ENCODE results near the gene BICD1. TPM values are rescaled to one million over a fixed set of nuclear protein-coding genes. Genes with fewer than 3 reads are reported as not detected.

The BICD1 gene
- total and polyA plus RNA-seq, 2 of the 13 experiments (the other 11 are each of a cell fraction or from before 2014, with no cell fraction given) = 4.5 to 5.2 TPM

- TF ChIP-seq HNF1A (IDR thresholded peaks at IDR 0.05; ENCODE audit: low read depth) (no peak), HNF1A (CRISPR knock-in tag; IDR thresholded peaks at IDR 0.05; ENCODE audit: borderline replicate concordance) (no peak)
Measured at GRCh38 chr12:32312049-32312670, 205.5 kb downstream of the BICD1 start (continued).

- H3K4me1 ChIP-seq (ENCODE audit: insufficient read depth, low read length) = no peaks in the 10 kb centered on the region
Measured at GRCh38 chr12:32322354-32322753, 215.7 kb downstream of the BICD1 start.

More at GRCh38 chr12:32322354-32322753, 215.7 kb downstream of the BICD1 start:
- 91% methylated on average over 7 of the region's 7 CpGs for WGBS (ENCODE audit: low lambda C conversion rate)
- no peak overlapping the region for H3K4me3 ChIP-seq (replicated peaks in 1 of 3; ENCODE audit: insufficient read depth in 1 of 3, low read depth in 2 of 3, low read length in 3 of 3)
- TF ChIP-seq ZKSCAN5 (CRISPR knock-in tag; IDR thresholded peaks at IDR 0.05) = peak; percentile 49; the same call in 1 of the 2 replicates
- TF ChIP-seq ZNF605 (CRISPR knock-in tag; IDR thresholded peaks at IDR 0.05) = no peak
- TF ChIP-seq HMG20B (CRISPR knock-in tag; conservative IDR thresholded peaks at IDR 0.05) = no peak
- no peak for TF ChIP-seq ZNF224 (CRISPR knock-in tag; IDR thresholded peaks at IDR 0.05)
- no peak for TF ChIP-seq ETV6 (CRISPR knock-in tag; conservative IDR thresholded peaks at IDR 0.05)
- no peak for TF ChIP-seq ZNF629 (CRISPR knock-in tag; conservative IDR thresholded peaks at IDR 0.05)
- no peak for TF ChIP-seq U2AF1 (optimal IDR thresholded peaks at IDR 0.05; ENCODE audit: low read depth, low read length)
- TF ChIP-seq NFATC3 (CRISPR knock-in tag; IDR thresholded peaks at IDR 0.05) = no peak
- H2AFZ ChIP-seq (ENCODE audit: low read length) = no peak overlapping the region
- H3K36me3 ChIP-seq (replicated peaks in 1 of 2; ENCODE audit: control insufficient read depth in 1 of 2, insufficient read depth in 2 of 2, low read length in 2 of 2) = no peaks in the 10 kb centered on the region
- POLR2A ChIA-PET = no interaction called here
- FAIRE-seq (no peak), ATAC-seq (no peak), DNase-seq (ENCODE audit: low spot score) (no peak)
- in situ Hi-C loops (cut with HindIII; ENCODE audit: extremely low pct_ligation_motif_present, low pct_unique_long_range_greater_than_20kb) (loop anchor here (25.0 kb wide), 1 partner anchor 935 kb away; no protein-coding TSS in a partner anchor), intact Hi-C loops (cut with micrococcal nuclease; ENCODE audit: unreplicated experiment) (no loop called here)
- no peak overlapping the region for H3K4me2 ChIP-seq (ENCODE audit: low read depth, low read length)
- no TSS peak for BruUV-seq (replicated peaks)
- no peaks in the 10 kb centered on the region for H4K20me1 ChIP-seq (ENCODE audit: insufficient read depth, low read length)
- H3K9me3 ChIP-seq (ENCODE audit: low read length) = no peaks in the 10 kb centered on the region
- H3K27me3 ChIP-seq (ENCODE audit: control insufficient read depth in 1 of 2, insufficient read depth in 2 of 2, low read length in 2 of 2) = no peaks in the 10 kb centered on the region
- no peak overlapping the region for H3K27ac ChIP-seq (ENCODE audit: extremely low read length, insufficient read depth, low read length)
- no peaks in the 10 kb centered on the region for H3K79me2 ChIP-seq (ENCODE audit: insufficient read depth, low read length)
- CTCF ChIA-PET (ENCODE audit: low intra/inter-chr PET ratio, low total read pairs) = no interaction called here
- no peak overlapping the region for H3K9ac ChIP-seq (ENCODE audit: insufficient read depth, low read depth, low read length)

Data from HepG2 (cell line).